GM19328 (cell line): Measurements from ENCODE around the gene C6.
"Not testable (repeated sequence)": the region's sequence is repeated elsewhere in the genome, so short reads cannot be mapped to it uniquely, and the experiment has no call there.

Source experiments
- ATAC-seq: cut with Tn5 transposase; IDR thresholded peaks from one replicate; pipeline ENCODE4 v1.9.1; 2021; ENCODE audit warnings: mild to moderate bottlenecking, moderate library complexity; ENCODE audit not compliant: unreplicated experiment

The C6 gene

GRCh38 chr5:41213340-41213739 is at the start of gene C6:
TSS of gene C6 (minus strand) at chr5:41213532. CDS start at chr5:41203230, 10,302 bp downstream.
- no peak for ATAC-seq

GRCh38 chr5:41256400-41256799 is 43.1 kb upstream of the C6 start:
- no peak for ATAC-seq

- no peak for ATAC-seq
Observed at GRCh38 chr5:41253109-41253508, 39.8 kb upstream of the C6 start.

GRCh38 chr5:41252036-41252435 is 38.7 kb upstream of the C6 start:
- no peak for ATAC-seq

GRCh38 chr5:41250351-41250987 is 37.1 kb upstream of the C6 start:
- no peak for ATAC-seq

- no peak for ATAC-seq
Observed at GRCh38 chr5:41247135-41247534, 33.8 kb upstream of the C6 start.

GRCh38 chr5:41246376-41246775 is 33.0 kb upstream of the C6 start:
- ATAC-seq: no peak

GRCh38 chr5:41243558-41243957 is 30.2 kb upstream of the C6 start:
- ATAC-seq: no peak

- no peak for ATAC-seq
Observed at GRCh38 chr5:41240985-41241384, 27.7 kb upstream of the C6 start.

GRCh38 chr5:41240390-41240789 is 27.1 kb upstream of the C6 start:
- no peak for ATAC-seq

GRCh38 chr5:41234475-41234874 is 21.1 kb upstream of the C6 start:
- ATAC-seq: no peak

GRCh38 chr5:41232797-41233196 is 19.5 kb upstream of the C6 start:
- ATAC-seq: no peak

- ATAC-seq: not testable (repeated sequence)
Observed at GRCh38 chr5:41230276-41230675, 16.9 kb upstream of the C6 start.

- ATAC-seq: no peak
Observed at GRCh38 chr5:41223962-41224361, 10.6 kb upstream of the C6 start.

- ATAC-seq: no peak
Observed at GRCh38 chr5:41219658-41220269, 6.4 kb upstream of the C6 start.

- no peak for ATAC-seq
Observed at GRCh38 chr5:41218929-41219657, 5.8 kb upstream of the C6 start.

GRCh38 chr5:41214182-41214581 is 850 bp upstream of the C6 start:
- no peak for ATAC-seq

- ATAC-seq: no peak
Observed at GRCh38 chr5:41212935-41213334, 397 bp downstream of the C6 start.

- ATAC-seq: no peak
Observed at GRCh38 chr5:41211417-41211816, 1.9 kb downstream of the C6 start.

GRCh38 chr5:41205475-41205874 is 7.9 kb downstream of the C6 start:
- ATAC-seq: not testable (repeated sequence)

GRCh38 chr5:41203033-41203432 is 10.3 kb downstream of the C6 start:
- no peak for ATAC-seq

GRCh38 chr5:41201082-41201772 is 12.1 kb downstream of the C6 start:
- no peak for ATAC-seq
